ENCODE data around the gene DNAJB12.

The DNAJB12 gene

GRCh38 chr10:72342911-72343310, 11.8 kb downstream of the DNAJB12 start:
- no peak overlapping the region for H2BK5ac ChIP-seq (ENCODE audit: low read depth, low read length, poor library complexity, severe bottlenecking)

GRCh38 chr10:72340510-72341261, 14.0 kb downstream of the DNAJB12 start:
- no peak overlapping the region for H3K4me2 ChIP-seq (ENCODE audit: low read length, poor library complexity, severe bottlenecking)
- H3K9me3 ChIP-seq (ENCODE audit: control insufficient read depth, low read length): no peaks in the 10 kb centered on the region
- H3K36me3 ChIP-seq (ENCODE audit: control insufficient read depth in 1 of 2, insufficient read depth in 2 of 2, low read depth in 1 of 2, low read length in 2 of 2): peaks cover 68 to 78% of the 10 kb centered on the region in 2 experiments
- H2BK5ac ChIP-seq (ENCODE audit: low read depth, low read length, poor library complexity, severe bottlenecking): no peak overlapping the region
- peak overlapping the region; percentile 12 for H2AK5ac ChIP-seq (ENCODE audit: low read length, severe bottlenecking)
- WGBS: 80% methylated on average over 26 of the region's 28 CpGs
- peak overlapping the region in 1 of 2 experiments; percentile 33 for H3K18ac ChIP-seq (ENCODE audit: low read depth in 1 of 2, low read length in 2 of 2)
- no peak overlapping the region for H3K27ac ChIP-seq (ENCODE audit: low read length, poor library complexity, severe bottlenecking)
- no peak overlapping the region for H3K9ac ChIP-seq (ENCODE audit: low read length)
- H4K8ac ChIP-seq (ENCODE audit: low read length): peak overlapping the region; percentile 55
- H3K4me1 ChIP-seq (ENCODE audit: control insufficient read depth, insufficient read depth, low read depth, low read length): peaks cover 27% of the 10 kb centered on the region
- H4K91ac ChIP-seq (ENCODE audit: low read length): peak overlapping the region; percentile 65
- peak overlapping the region in 1 of 2 experiments; percentile 66 for H3K4ac ChIP-seq (ENCODE audit: low read depth in 1 of 2, low read length in 2 of 2)
- H2BK120ac ChIP-seq (ENCODE audit: low read depth, low read length): no peak overlapping the region
- no peak overlapping the region for H3K14ac ChIP-seq (ENCODE audit: low read length in 2 of 2)
- H2BK15ac ChIP-seq (ENCODE audit: low read depth, poor library complexity, severe bottlenecking): no peak overlapping the region
- H3K79me1 ChIP-seq (replicated peaks; ENCODE audit: low read length, poor library complexity, severe bottlenecking): peaks cover 35% of the 10 kb centered on the region
- DNase-seq: peak; percentile 70
- peak overlapping the region in 1 of 2 experiments; percentile 49 for H2BK12ac ChIP-seq (ENCODE audit: low read length in 2 of 2)
- no peak overlapping the region for H2AFZ ChIP-seq (ENCODE audit: low read depth, low read length)
- no peak overlapping the region for H3K23ac ChIP-seq (ENCODE audit: low read length in 2 of 2)
- no peak overlapping the region for H3K4me3 ChIP-seq (ENCODE audit: insufficient read depth in 1 of 2, low read depth in 1 of 2, low read length in 2 of 2)
- no peaks in the 10 kb centered on the region for H3K27me3 ChIP-seq (ENCODE audit: control insufficient read depth in 1 of 2, insufficient read depth in 1 of 2, low read length in 2 of 2)

More at GRCh38 chr10:72342911-72343310, 11.8 kb downstream of the DNAJB12 start:
- H3K18ac ChIP-seq (ENCODE audit: low read depth in 1 of 2, low read length in 2 of 2): no peak overlapping the region
- H3K9me3 ChIP-seq (ENCODE audit: control insufficient read depth, low read length): no peaks in the 10 kb centered on the region
- no peak for DNase-seq
- H3K27me3 ChIP-seq (ENCODE audit: control insufficient read depth in 1 of 2, insufficient read depth in 1 of 2, low read length in 2 of 2): no peaks in the 10 kb centered on the region
- 97% methylated on average over 5 of the region's 5 CpGs for WGBS
- no peak overlapping the region for H3K4me2 ChIP-seq (ENCODE audit: low read length, poor library complexity, severe bottlenecking)
- H2AFZ ChIP-seq (ENCODE audit: low read depth, low read length): no peak overlapping the region
- H2BK15ac ChIP-seq (ENCODE audit: low read depth, poor library complexity, severe bottlenecking): no peak overlapping the region
- no peak overlapping the region for H3K4me3 ChIP-seq (ENCODE audit: insufficient read depth in 1 of 2, low read depth in 1 of 2, low read length in 2 of 2)
- no peak overlapping the region for H4K8ac ChIP-seq (ENCODE audit: low read length)
- H3K27ac ChIP-seq (ENCODE audit: low read length, poor library complexity, severe bottlenecking): no peak overlapping the region
- H3K9ac ChIP-seq (ENCODE audit: low read length): no peak overlapping the region
- H3K36me3 ChIP-seq (ENCODE audit: control insufficient read depth in 1 of 2, insufficient read depth in 2 of 2, low read depth in 1 of 2, low read length in 2 of 2): peaks cover 50 to 62% of the 10 kb centered on the region in 2 experiments
- H3K79me1 ChIP-seq (replicated peaks; ENCODE audit: low read length, poor library complexity, severe bottlenecking): peaks cover 35% of the 10 kb centered on the region
- H3K4me1 ChIP-seq (ENCODE audit: control insufficient read depth, insufficient read depth, low read depth, low read length): peaks cover 14% of the 10 kb centered on the region
- H2BK120ac ChIP-seq (ENCODE audit: low read depth, low read length): no peak overlapping the region
- no peak overlapping the region for H3K23ac ChIP-seq (ENCODE audit: low read length in 2 of 2)
- H4K91ac ChIP-seq (ENCODE audit: low read length): no peak overlapping the region
- no peak overlapping the region for H3K4ac ChIP-seq (ENCODE audit: low read depth in 1 of 2, low read length in 2 of 2)
- H2AK5ac ChIP-seq (ENCODE audit: low read length, severe bottlenecking): peak overlapping the region; percentile 2
- H3K14ac ChIP-seq (ENCODE audit: low read length in 2 of 2): no peak overlapping the region
- H2BK12ac ChIP-seq (ENCODE audit: low read length in 2 of 2): no peak overlapping the region

GRCh38 chr10:72338180-72338579, 16.5 kb downstream of the DNAJB12 start:
- over 99% methylated on average over 6 of the region's 7 CpGs for WGBS
- no peak overlapping the region for H2AFZ ChIP-seq (ENCODE audit: low read depth, low read length)
- H4K8ac ChIP-seq (ENCODE audit: low read length): no peak overlapping the region
- H3K27me3 ChIP-seq (ENCODE audit: control insufficient read depth in 1 of 2, insufficient read depth in 1 of 2, low read length in 2 of 2): no peaks in the 10 kb centered on the region
- peaks cover 54 to 84% of the 10 kb centered on the region in 2 experiments for H3K36me3 ChIP-seq (ENCODE audit: control insufficient read depth in 1 of 2, insufficient read depth in 2 of 2, low read depth in 1 of 2, low read length in 2 of 2)
- no peak overlapping the region for H2BK120ac ChIP-seq (ENCODE audit: low read depth, low read length)
- no peak overlapping the region for H3K27ac ChIP-seq (ENCODE audit: low read length, poor library complexity, severe bottlenecking)
- no peak overlapping the region for H3K4me2 ChIP-seq (ENCODE audit: low read length, poor library complexity, severe bottlenecking)
- no peak overlapping the region for H2BK15ac ChIP-seq (ENCODE audit: low read depth, poor library complexity, severe bottlenecking)
- H3K9me3 ChIP-seq (ENCODE audit: control insufficient read depth, low read length): no peaks in the 10 kb centered on the region
- DNase-seq: no peak
- peaks cover 17% of the 10 kb centered on the region for H3K79me1 ChIP-seq (replicated peaks; ENCODE audit: low read length, poor library complexity, severe bottlenecking)
- no peak overlapping the region for H3K4ac ChIP-seq (ENCODE audit: low read depth in 1 of 2, low read length in 2 of 2)
- H2AK5ac ChIP-seq (ENCODE audit: low read length, severe bottlenecking): no peak overlapping the region
- H3K4me3 ChIP-seq (ENCODE audit: insufficient read depth in 1 of 2, low read depth in 1 of 2, low read length in 2 of 2): no peak overlapping the region
- no peak overlapping the region for H4K91ac ChIP-seq (ENCODE audit: low read length)
- H3K14ac ChIP-seq (ENCODE audit: low read length in 2 of 2): no peak overlapping the region
- H3K4me1 ChIP-seq (ENCODE audit: control insufficient read depth, insufficient read depth, low read depth, low read length): peaks cover 45% of the 10 kb centered on the region
- no peak overlapping the region for H3K9ac ChIP-seq (ENCODE audit: low read length)
- no peak overlapping the region for H2BK5ac ChIP-seq (ENCODE audit: low read depth, low read length, poor library complexity, severe bottlenecking)
- H2BK12ac ChIP-seq (ENCODE audit: low read length in 2 of 2): no peak overlapping the region
- no peak overlapping the region for H3K18ac ChIP-seq (ENCODE audit: low read depth in 1 of 2, low read length in 2 of 2)
- no peak overlapping the region for H3K23ac ChIP-seq (ENCODE audit: low read length in 2 of 2)

- DNase-seq: no peak
- Histone ChIP-seq H3K4ac (ENCODE audit: low read depth in 1 of 2, low read length in 2 of 2) (no peak overlapping the region), H3K4me3 (ENCODE audit: insufficient read depth in 1 of 2, low read depth in 1 of 2, low read length in 2 of 2) (no peak overlapping the region), H3K27ac (ENCODE audit: low read length, poor library complexity, severe bottlenecking) (no peak overlapping the region), H3K9ac (ENCODE audit: low read length) (no peak overlapping the region), H2BK12ac (ENCODE audit: low read length in 2 of 2) (no peak overlapping the region), H4K91ac (ENCODE audit: low read length) (peak overlapping the region; percentile 0), H4K8ac (ENCODE audit: low read length) (no peak overlapping the region), H2BK15ac (ENCODE audit: low read depth, poor library complexity, severe bottlenecking) (no peak overlapping the region), H3K9me3 (ENCODE audit: control insufficient read depth, low read length) (no peaks in the 10 kb centered on the region), H3K18ac (ENCODE audit: low read depth in 1 of 2, low read length in 2 of 2) (no peak overlapping the region), H2AK5ac (ENCODE audit: low read length, severe bottlenecking) (no peak overlapping the region), H3K4me1 (ENCODE audit: control insufficient read depth, insufficient read depth, low read depth, low read length) (peaks cover 49% of the 10 kb centered on the region), H3K79me1 (replicated peaks; ENCODE audit: low read length, poor library complexity, severe bottlenecking) (peaks cover 14% of the 10 kb centered on the region), H2AFZ (ENCODE audit: low read depth, low read length) (no peak overlapping the region), H3K4me2 (ENCODE audit: low read length, poor library complexity, severe bottlenecking) (no peak overlapping the region), H2BK120ac (ENCODE audit: low read depth, low read length) (no peak overlapping the region), H3K23ac (ENCODE audit: low read length in 2 of 2) (no peak overlapping the region), H3K14ac (ENCODE audit: low read length in 2 of 2) (no peak overlapping the region), H2BK5ac (ENCODE audit: low read depth, low read length, poor library complexity, severe bottlenecking) (no peak overlapping the region), H3K36me3 (ENCODE audit: control insufficient read depth in 1 of 2, insufficient read depth in 2 of 2, low read depth in 1 of 2, low read length in 2 of 2) (peaks cover 50 to 81% of the 10 kb centered on the region in 2 experiments), H3K27me3 (ENCODE audit: control insufficient read depth in 1 of 2, insufficient read depth in 1 of 2, low read length in 2 of 2) (no peaks in the 10 kb centered on the region)
- 98% methylated on average over 9 of the region's 9 CpGs for WGBS
Observed at GRCh38 chr10:72337722-72338121, 17.0 kb downstream of the DNAJB12 start.
